COLO668 (cell line): ENCODE results near the gene IQGAP2.
"Not testable (repeated sequence)": the region's sequence is repeated elsewhere in the genome, so short reads cannot be mapped to it uniquely, and the experiment has no call there.

Experiments used
- DNase-seq: peaks from one replicate; lab custom pipeline; 2025; ENCODE audit not compliant: unreplicated experiment; lab: John Stamatoyannopoulos, UW

The IQGAP2 gene

DNA sequence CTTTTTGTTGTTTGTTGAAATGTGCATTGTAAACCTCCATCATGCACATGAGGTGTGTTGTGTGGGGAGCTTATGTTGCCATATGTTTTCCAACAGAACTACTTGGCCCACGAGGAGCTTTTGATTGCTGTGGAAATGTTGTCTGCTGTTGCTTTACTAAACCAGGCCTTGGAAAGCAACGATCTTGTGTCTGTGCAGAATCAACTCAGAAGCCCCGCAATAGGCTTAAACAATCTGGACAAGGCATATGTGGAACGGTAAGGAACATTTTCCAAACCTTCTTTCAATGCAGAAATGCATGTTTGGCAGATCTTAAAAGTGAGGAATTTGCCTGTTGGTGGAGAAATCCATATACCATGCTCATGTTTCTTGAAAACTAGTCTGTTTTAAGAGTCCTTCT lies 197.6 kb downstream of the IQGAP2 start:
- no peak for DNase-seq

DNA sequence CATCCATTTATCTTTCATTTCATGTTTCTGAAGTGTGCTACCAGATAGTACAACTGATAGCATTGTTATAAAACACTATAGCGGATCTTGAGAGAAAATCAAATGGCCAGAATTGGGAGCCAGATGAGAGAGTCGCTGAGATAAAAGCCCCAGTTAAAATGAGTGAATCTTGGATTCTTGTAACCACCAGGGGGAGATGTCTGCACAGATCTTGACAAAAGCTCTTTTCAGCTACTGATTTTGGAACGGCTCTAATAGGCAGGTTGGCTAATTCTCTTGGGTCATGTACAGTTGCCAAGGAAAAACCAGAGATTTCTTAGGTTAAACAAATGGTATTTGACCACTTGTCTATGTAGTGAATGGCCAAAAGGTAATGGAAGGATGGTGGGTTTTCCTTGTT lies 198.4 kb downstream of the IQGAP2 start:
- DNase-seq: no peak

DNA sequence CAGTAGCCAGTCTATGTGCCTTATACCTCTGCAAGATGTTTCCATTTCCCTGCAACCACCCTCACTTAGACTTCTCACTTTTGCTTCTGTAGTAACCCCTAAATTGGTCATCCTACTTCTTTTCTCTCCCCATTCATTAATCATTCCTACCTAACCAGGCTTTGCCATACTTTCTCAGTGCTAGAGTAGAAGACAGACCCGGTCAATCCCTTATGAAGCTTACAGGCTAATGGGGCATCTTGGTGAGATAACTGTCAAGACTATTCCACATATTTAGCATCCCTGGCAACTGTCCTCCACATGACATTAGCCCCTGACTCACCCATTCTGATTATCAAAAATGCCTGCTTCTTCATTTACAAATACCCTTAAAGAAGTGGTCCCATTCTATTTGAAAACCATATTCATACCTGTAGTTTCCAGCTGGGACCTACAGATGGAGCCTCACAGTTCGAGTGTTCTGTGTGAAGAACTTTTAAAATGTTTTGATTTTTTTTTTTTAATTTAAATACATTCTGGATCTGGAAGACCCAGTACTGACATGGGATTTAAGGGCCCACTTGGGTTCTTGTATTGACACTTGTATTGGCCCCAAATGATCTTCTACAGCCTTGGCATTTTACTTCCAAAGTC lies 199.1 kb downstream of the IQGAP2 start:
- DNase-seq: no peak

DNA sequence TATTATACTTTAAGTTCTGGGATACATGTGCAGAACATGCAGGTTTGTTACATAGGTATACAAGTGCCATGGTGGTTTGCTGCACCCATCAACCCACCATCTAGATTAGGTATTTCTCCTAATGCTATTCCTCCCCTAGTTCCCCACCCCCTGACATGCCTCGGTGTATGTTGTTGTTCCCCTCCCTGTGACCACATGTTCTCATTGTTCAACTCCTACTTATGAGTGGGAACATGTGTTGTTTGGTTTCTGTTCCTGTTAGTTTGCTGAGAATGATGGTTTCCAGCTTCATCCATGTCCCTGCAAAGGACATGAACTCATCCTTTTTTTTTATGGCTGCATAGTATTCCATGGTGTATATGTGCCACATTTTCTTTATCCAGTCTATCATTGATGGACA lies 200.9 kb downstream of the IQGAP2 start:
- DNase-seq: not testable (repeated sequence)

DNA sequence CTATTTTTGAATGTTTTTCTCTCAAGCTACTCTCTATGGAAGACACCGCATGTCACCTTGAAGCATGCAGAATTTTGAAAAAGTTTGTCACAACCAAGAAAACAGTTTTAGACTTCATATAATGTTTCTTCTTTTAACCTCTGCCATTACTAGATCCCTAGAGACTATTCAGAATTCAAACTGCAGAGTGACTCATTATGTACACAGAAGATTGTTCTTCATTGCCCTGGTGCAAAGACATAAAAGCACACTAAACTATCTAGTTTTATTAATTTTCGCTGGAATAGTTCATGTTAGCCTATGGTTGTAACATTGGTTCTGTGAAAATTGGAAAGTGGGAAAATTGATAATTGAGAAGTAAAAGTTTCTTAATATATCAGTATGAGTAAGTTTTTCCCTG lies 201.8 kb downstream of the IQGAP2 start:
- no peak for DNase-seq

DNA sequence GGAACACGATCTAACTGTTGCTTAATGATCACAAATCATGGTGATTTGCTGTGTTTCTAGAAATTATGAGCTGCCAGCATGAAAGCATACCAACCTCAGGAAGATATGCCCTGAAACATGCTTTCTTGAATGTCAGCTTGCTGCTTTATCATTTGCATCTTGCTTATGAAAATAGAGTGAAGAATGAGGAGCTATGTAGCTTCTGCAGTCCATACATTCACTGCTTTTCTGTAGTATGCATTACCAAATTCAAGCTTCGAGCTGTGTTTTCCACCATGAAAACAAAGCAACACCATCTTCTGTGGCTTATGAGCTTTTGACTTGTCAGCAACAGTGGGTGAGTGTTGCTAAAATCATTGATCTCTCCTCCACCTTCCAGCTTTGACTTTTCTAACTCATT lies 203.6 kb downstream of the IQGAP2 start:
- no peak for DNase-seq

DNA sequence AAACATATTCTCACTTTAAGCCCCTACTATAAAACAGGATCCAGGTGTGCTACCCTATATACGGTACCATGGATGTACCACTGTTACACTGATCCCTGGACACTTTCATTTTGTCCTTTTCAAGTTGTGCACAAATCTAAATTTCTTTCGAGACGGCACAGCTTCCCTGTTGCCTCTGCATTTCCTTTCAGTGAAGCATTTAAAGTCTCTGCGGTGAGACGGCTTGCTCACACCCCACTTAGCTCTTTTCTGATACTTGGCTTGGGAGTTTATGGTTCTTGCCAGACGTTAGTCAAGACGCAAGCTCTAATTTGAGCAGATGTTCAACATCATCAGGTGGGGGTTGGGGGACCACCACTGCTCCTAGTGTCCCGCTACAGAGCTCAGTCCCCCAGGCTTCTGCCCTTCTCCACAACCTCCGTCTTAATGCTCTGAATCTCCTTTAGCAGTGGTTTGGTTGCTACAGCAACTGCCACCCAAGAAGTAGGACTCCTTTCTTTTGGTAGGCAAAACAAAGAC lies 204.3 kb downstream of the IQGAP2 start:
- no peak for DNase-seq

DNA sequence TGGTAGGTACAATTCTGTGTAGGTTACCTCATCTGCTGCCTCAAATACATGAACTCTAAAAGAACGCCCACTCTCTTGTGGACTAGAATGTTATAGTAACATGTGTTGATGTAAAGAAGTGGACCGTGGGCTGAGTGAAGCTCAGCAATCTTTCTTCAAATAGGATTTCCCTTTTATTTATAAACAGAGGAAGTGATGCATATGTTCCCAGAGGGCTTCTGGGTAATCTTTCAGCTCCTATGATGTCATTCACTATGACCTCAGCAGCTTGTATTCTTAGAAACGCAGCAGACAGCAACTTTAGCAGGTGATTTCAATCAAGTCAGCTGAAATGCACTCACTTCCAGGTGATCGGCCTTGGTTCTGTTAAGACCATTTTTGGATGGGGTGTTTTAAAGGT lies 205.7 kb downstream of the IQGAP2 start:
- DNase-seq: no peak

DNA sequence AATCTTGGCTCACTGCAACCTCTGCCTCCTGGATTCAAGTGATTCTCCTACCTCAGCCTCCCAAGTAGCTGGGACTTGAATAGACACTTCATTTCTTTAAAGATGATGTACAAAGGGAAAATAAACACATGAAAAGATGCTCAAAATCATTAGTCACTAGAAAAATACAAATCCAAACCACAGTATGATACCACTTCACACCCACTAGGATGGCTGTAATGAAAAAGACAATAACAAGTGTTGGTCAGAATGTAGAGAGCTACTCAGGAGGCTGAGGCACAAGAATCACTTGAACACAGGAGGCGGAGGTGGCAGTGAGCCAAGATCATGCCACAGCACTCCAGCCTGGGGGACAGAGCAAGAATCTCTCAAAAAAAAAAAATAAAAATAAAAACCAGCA lies 207.1 kb downstream of the IQGAP2 start:
- no peak for DNase-seq

DNA sequence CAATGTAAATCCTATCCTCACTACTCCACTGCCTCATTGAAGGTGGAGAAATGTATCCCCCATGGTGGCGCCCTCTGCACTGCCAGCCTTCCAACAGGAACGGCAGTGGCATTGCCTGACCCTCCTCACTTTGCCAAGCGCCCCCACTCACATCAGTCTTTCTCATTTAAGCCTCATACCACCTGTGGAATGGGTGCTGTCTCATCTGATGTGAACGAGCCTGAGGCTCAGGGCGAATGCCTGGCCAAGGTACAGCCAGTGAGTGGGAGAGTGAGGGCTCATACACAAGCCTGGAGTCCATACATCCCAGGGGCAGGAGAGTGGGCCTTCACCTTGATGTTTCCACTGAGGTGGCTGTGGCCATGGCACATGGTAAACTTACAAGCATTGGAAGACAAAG lies 209.9 kb downstream of the IQGAP2 start:
- no peak for DNase-seq

DNA sequence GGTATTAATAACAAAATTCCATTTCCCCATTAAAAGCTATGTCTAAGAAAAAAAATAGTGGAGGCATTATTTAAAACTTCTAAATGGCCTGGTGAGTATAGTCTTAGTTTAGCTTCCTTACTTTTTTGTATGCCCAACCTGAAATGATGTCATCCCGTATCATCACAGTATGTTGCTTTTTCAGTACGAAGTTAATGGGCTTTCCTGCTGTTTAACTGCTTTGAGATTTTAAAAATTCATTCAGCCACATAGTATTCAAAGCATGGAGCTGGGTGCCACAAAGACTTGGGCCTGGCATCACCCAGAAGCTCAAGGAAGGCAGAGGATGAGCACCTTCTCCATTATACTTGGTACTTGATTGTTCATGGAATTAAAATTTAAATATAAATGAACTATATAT lies 212.7 kb downstream of the IQGAP2 start:
- no peak for DNase-seq

DNA sequence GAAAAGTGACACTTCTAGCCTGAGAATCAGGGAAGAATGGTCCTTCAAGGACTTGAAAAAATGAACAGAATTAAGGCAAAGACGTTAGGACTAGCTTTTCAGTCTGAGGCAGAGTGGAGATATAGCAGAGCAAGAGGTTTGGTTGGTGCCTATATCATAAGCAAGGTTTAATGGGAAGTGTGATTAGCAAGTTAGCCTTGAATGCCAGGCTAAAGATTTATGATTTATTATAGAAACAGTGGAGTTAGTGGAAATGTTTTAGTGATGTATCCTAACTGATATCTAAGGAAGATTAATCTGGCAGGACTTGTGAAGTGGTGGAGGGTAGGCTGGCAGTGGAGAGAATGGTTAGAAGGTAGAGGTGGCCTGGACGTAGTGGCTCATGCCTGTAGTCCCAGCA lies 213.1 kb downstream of the IQGAP2 start:
- no peak for DNase-seq

DNA sequence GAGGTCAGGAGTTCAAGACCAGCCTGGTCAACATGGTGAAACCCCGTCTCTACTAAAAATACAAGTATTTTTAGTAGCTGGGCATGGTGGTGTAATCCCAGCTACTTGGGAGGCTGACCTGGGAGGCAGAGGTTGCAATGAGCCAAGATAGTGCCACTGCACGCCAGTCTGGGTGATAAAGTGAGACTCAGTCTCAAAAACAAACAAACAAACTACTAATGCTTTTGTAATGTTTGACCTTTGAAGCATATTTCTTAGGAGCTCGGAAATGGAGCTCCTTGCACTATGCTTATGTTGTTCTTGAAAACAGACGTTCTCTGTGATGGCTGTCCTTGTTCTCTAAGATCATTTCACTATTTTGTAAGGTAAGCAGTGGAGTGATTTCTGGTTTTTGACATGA lies 214.1 kb downstream of the IQGAP2 start:
- DNase-seq: no peak

DNA sequence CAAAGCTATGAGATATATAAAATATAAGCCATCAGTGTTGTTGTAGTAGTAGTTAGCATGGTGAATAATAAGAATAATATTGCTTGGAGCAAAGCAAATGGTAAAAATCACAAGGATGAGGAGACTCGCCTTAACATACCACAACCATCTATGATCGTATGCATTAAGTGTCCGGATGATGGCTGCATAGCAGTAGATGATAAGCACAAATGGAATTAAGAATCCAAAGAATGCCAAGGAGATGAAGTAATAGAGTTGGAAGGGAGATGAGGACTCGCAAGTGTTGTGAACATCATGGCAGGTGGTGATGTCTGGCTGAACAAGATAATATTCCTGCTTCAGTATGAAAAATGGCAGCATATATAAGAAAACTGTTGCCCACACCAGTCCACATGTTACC lies 214.6 kb downstream of the IQGAP2 start:
- no peak for DNase-seq

DNA sequence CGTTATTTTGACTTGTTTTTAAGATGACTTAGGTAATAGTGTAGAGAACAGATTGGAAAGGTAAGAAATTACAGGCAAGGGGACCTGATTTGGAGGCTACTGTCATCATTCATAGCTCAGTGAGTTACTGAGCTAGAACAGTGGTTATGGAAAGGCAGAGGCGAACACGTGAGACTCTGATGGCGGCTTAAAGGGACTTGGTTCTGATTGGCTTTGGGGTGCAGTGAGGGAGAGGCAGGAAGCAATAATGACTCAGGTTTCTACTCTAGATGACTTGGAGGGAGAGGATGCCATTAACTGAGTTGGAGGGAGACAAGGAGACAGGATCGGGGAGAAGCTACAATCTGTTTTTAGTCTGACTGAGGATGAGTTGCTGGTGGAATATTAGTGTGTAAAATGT lies 217.1 kb downstream of the IQGAP2 start:
- no peak for DNase-seq

DNA sequence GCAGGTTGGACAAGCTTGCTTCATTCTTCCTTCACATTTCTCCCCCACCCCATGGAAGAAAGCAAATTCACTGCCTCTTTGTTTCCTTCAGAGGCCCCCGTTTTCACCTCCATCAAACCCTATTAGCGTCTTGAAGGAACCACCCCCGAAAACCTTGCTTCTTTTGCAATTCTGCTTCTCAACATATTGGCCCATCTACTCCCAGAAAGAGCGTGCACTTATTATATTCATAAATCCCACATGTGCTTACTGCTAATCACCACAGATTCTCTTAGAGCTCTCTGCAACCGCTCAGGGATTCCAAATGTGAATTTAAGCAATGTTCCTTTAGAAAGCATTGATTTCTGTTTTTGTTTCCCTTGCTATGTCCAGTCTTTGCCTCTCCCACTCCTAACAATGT lies 219.0 kb downstream of the IQGAP2 start:
- no peak for DNase-seq

DNA sequence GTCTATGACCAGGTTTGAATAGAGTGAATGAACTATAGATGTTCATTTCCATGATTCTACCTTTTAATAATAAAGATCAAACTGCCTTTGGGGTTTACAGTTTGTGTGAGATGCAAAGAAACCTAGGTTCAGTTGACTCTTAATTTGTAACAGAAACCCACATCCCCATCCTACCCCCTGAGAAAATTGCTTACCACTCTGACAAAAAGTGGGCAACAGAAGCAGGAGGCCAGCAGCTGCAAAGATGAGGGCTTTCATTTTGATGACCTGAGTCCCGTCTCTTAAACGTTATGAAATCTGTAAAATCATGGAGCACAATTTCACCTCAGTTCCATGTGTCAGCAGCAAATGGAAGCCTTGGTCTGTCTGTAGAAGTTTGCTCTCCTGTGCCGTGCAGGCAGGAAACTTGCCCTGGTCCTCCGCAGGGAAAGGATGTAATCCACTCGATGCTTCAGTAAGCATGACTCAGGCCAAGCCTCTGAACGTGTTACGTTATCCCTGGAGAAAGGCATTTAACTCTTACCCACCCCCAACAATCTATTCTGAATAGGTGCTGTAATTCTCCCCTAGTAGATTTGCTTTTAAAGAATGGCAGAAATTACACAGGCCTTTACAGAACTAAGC lies 220.0 kb downstream of the IQGAP2 start, which contains the start of gene F2RL2:
Gene F2RL2, minus strand, starts transcription at position 431 of the 624 bp plus-strand sequence. Its CDS starts 173 bp downstream, at position 258.
- no peak for DNase-seq

DNA sequence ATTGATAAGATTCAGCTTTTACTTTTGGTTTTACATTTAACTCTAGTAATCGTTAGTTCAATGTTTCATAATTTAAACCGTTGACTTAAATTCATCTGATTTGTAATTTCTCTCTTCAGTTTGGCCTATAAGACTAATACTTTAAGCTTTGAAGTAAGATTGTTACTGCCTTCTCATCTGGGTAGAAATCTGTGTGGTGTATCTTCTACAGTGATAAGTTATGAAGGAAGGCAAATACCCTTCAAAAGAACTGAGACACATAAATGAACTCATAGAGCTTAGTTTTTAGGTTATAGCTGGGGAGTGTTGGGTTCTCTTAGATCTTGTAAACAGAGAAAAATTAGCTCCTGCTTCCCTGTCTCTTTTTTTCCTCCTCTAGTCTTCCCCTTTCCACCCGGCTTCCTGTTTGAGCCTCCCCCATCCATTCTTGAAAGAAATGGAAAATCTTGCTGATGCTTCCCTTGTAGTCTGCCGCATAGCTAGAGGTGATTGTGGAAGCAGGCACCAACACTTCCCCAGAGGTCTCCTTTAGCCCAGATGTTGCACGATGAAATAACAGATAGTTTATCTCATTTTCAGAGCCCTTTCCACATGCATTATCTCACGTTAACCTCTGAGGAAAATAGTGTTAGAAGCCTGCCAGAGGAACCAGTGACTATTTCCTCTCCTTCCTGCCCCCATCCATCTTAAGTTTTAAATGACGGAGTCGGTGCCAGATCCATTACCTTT lies 222.2 kb downstream of the IQGAP2 start:
- DNase-seq: no peak

DNA sequence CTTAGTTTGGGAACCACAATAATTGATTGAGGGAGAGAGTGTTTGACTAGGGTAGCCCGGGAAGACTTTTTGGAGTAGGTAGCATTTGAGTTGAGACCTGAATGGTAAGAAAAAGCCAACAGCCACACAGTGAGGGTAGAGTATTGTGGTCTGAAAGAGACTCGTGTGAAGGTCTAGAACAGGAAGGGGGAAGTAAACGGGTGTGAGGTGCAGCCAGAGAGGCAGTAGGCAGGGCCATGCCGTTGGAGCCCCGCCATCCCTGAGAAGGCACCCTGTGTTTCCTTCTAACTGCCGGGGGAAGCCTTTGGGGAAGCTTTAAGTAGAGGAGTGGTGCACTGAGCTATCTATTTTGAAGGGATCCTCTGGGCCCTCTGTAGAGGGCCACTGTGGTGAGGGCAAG lies 223.7 kb downstream of the IQGAP2 start:
- DNase-seq: no peak

DNA sequence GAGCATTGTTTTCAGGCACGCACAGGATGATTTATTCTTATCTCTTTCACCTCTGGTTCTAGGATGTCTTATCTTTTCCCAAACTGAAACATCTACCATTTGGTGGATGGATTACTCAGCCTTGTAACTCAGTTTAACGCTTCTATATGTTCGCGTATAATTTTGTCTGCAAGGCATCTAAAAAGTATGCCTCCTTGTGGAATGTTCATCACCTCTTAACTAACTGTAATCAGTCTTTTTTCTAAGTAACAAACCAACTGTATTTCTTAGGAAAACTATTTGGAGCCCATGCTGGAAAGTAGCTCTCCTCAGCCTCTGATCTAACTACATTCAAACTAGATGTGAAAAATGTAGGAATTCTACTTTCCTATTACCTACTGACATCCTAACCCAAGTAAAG lies 231.6 kb downstream of the IQGAP2 start:
- DNase-seq: no peak

DNA sequence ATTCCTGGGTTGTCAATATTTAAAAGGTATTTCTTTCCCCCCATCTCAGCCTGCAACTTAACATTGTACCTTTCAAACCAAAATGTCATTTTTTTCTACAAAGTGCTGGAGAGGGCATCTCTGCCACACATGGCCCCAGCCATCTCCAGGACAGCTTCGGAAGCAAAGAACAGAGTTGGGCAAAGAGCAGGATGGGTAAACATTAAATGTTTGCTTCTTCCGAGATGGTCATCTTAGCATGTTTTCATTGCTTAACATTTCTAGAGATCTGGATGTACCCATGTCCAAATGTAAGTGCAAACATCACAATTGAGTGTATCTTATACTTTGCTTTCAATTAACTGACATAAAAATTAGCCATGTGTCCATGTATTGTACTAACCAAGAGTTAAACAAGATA lies 234.4 kb downstream of the IQGAP2 start:
- no peak for DNase-seq

DNA sequence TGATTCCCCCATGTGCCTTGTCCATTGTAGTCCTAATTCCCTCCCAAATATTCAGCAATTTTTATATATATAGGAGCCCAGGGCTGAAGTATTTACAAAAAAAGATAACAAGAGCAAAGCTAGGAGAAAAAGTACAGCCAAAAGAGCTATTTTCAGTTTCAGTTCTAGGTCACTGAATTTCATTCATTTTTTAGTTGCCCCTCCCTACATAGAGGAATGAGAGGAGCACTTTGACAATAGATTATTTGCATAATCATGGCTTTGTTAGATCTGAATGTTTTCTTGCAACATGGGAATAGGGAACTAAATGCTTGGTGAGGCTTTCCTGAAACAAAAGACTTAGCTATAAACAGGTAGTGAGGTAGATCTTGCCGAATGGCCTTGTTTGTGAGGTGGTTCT lies 235.4 kb downstream of the IQGAP2 start:
- DNase-seq: no peak
